A549 (cell line): Measurements from ENCODE around the gene GSK3B. TPM values are rescaled to one million over a fixed set of nuclear protein-coding genes. Genes with fewer than 3 reads are reported as not detected.

ENCODE experiments used
- ATAC-seq, 2 experiments: fragments of 200-7000 bp in 1 of 2; fragments of >200 bp in 1 of 2; cut with Nextera tagmentation in 1 of 2; cut with Tn5 transposase in 1 of 2; 3 replicates each; pipeline versions ENCODE4 v1.8.0 to v1.9.1; 2018 to 2020; ENCODE audit warnings: mild to moderate bottlenecking in 1 of 2, moderate library complexity in 1 of 2
- CTCF ChIA-PET: fragments of 300-600 bp; sonication (Branson Sonifier 250); formaldehyde crosslinking; extraction: SDS; loops from one replicate; lab custom pipeline; 2021; ENCODE audit warnings: antibody characterized with exemption, inconsistent platforms; lab: Yijun Ruan, JAX
- POLR2A ChIA-PET: fragments of 350-600 bp; formaldehyde crosslinking; extraction: SDS; loops from one replicate; lab custom pipeline; 2021; ENCODE audit warnings: antibody characterized with exemption, inconsistent platforms; lab: Yijun Ruan, JAX
- DNase-seq, 2 experiments: peaks; one replicate each; pipeline versions ENCODE4 v3.0.0 to v3.0.0-alpha.2; 2011 to 2016; ENCODE audit warnings: low read depth in 1 of 2, low spot score in 1 of 2
- FAIRE-seq: peaks from 2 replicates; lab custom pipeline; 2011; peaks lifted over from hg19 to GRCh38; lab: Jason Lieb, UNC
- H3K27ac ChIP-seq, 2 experiments: fragments of >200 bp; sonication (Bioruptor Twin); formaldehyde crosslinking; 3 replicates each; pipeline ENCODE4 v1.5.1; 2016 to 2017
- H3K4me1 ChIP-seq: fragments of >200 bp; sonication (Bioruptor Twin); formaldehyde crosslinking; 3 replicates; pipeline ENCODE4 v1.6.1; 2016
- H3K4me2 ChIP-seq: fragments of >200 bp; sonication (Bioruptor Twin); formaldehyde crosslinking; 3 replicates; pipeline ENCODE4 v1.6.1; 2016
- H3K4me3 ChIP-seq: fragments of >200 bp; sonication (Bioruptor Twin); formaldehyde crosslinking; 3 replicates; pipeline ENCODE4 v1.5.1; 2016
- H3K9me3 ChIP-seq: fragments of >200 bp; sonication (Bioruptor Twin); formaldehyde crosslinking; 3 replicates; pipeline ENCODE4 v1.6.1; 2016
- BCL3 ChIP-seq: fragments of >200 bp; sonication (Bioruptor Twin); formaldehyde crosslinking; IDR thresholded peaks from 3 replicates; pipeline ENCODE4 v1.6.1; 2016
- BHLHE40 ChIP-seq: IDR thresholded peaks from 2 replicates; pipeline ENCODE4 v1.6.1; 2012; ENCODE audit warnings: low read depth, low read length, inconsistent platforms
- CBX8 ChIP-seq: fragments of 200-600 bp; sonication (generic); IDR thresholded peaks from 2 replicates; pipeline ENCODE4 v1.6.1; 2016
- CHD4 ChIP-seq: fragments of 200-600 bp; sonication (generic); IDR thresholded peaks from 2 replicates; pipeline ENCODE4 v1.6.1; 2016; ENCODE audit warnings: antibody characterized with exemption, mild to moderate bottlenecking, borderline replicate concordance
- CTCF ChIP-seq: fragments of >200 bp; sonication (Bioruptor Twin); formaldehyde crosslinking; IDR thresholded peaks from 3 replicates; pipeline ENCODE4 v1.5.1; 2016
- EHF ChIP-seq: fragments of 250-450 bp; sonication (Bioruptor Pico); IDR thresholded peaks from 2 replicates; pipeline ENCODE4 v1.5.0; 2020; ENCODE audit warnings: mild to moderate bottlenecking
- EHMT2 ChIP-seq: fragments of 200-600 bp; sonication (generic); IDR thresholded peaks from 2 replicates; pipeline ENCODE4 v1.6.1; 2016; ENCODE audit warnings: antibody characterized with exemption, low read depth, mild to moderate bottlenecking, moderate library complexity
- ESRRA ChIP-seq: fragments of 150-350 bp; IDR thresholded peaks from 2 replicates; pipeline ENCODE4 v1.6.1; 2014; ENCODE audit warnings: mild to moderate bottlenecking, low read length, borderline replicate concordance
- HDAC2 ChIP-seq: fragments of 200-600 bp; sonication (generic); IDR thresholded peaks from 2 replicates; pipeline ENCODE4 v1.6.1; 2016
- HOXA7 ChIP-seq: fragments of 250-450 bp; sonication (Bioruptor Pico); IDR thresholded peaks from 2 replicates; pipeline ENCODE4 v1.5.0; 2020; ENCODE audit warnings: mild to moderate bottlenecking, moderate library complexity
- HOXB13 ChIP-seq: fragments of 250-450 bp; sonication (Bioruptor Pico); IDR thresholded peaks from 2 replicates; pipeline ENCODE4 v1.5.0; 2020; ENCODE audit warnings: low read depth, mild to moderate bottlenecking, moderate library complexity
- HOXB5 ChIP-seq: fragments of 250-450 bp; sonication (Bioruptor Pico); IDR thresholded peaks from 2 replicates; pipeline ENCODE4 v1.5.0; 2020; ENCODE audit warnings: mild to moderate bottlenecking, moderate library complexity
- KDM1A ChIP-seq: fragments of 200-600 bp; sonication (generic); IDR thresholded peaks from 2 replicates; pipeline ENCODE4 v1.6.1; 2016; ENCODE audit warnings: low read depth, mild to moderate bottlenecking
- MAX ChIP-seq: IDR thresholded peaks from 2 replicates; pipeline ENCODE4 v1.6.1; 2012
- NPAS2 ChIP-seq: fragments of 250-450 bp; sonication (Bioruptor Pico); IDR thresholded peaks from 2 replicates; pipeline ENCODE4 v1.8.0; 2022; ENCODE audit warnings: mild to moderate bottlenecking, moderate library complexity, borderline replicate concordance
- NR3C1 ChIP-seq: fragments of >200 bp; sonication (Bioruptor Twin); formaldehyde crosslinking; IDR thresholded peaks from 3 replicates; pipeline ENCODE4 v1.6.1; 2017
- PHF8 ChIP-seq: fragments of 200-600 bp; sonication (generic); IDR thresholded peaks from 2 replicates; pipeline ENCODE4 v1.6.1; 2016; ENCODE audit warnings: low read depth, mild to moderate bottlenecking, antibody characterized with exemption, moderate library complexity, borderline replicate concordance
- POLR2A ChIP-seq: IDR thresholded peaks from 2 replicates; pipeline ENCODE4 v1.6.1; 2012; ENCODE audit warnings: mild to moderate bottlenecking, low read length
- RAD21 ChIP-seq, 2 experiments: fragments of >200 bp in 1 of 2; sonication (Bioruptor Twin) in 1 of 2; formaldehyde crosslinking in 1 of 2; IDR thresholded peaks in 1 of 2; conservative IDR thresholded peaks in 1 of 2; 2 replicates in 1 of 2; 3 replicates in 1 of 2; pipeline ENCODE4 v1.6.1; 2012 to 2018; ENCODE audit warnings: inconsistent platforms in 1 of 2
- RARB ChIP-seq: fragments of 250-450 bp; sonication (Bioruptor Pico); IDR thresholded peaks from 2 replicates; pipeline ENCODE4 v1.8.0; 2021; ENCODE audit warnings: mild to moderate bottlenecking, moderate library complexity
- RCOR1 ChIP-seq: fragments of 150-350 bp; IDR thresholded peaks from 2 replicates; pipeline ENCODE4 v1.6.1; 2014; ENCODE audit warnings: antibody characterized with exemption, low read length, low read depth
- SMC3 ChIP-seq: fragments of >200 bp; sonication (Bioruptor Twin); formaldehyde crosslinking; IDR thresholded peaks from 3 replicates; pipeline ENCODE4 v1.6.1; 2018; ENCODE audit warnings: inconsistent platforms
- SREBF2 ChIP-seq: fragments of 450-650 bp; IDR thresholded peaks from 2 replicates; pipeline ENCODE4 v1.6.1; 2014; ENCODE audit warnings: mild to moderate bottlenecking, moderate library complexity
- TFCP2L1 ChIP-seq: fragments of 250-450 bp; sonication (Bioruptor Pico); IDR thresholded peaks from 2 replicates; pipeline ENCODE4 v1.5.0; 2021; ENCODE audit warnings: mild to moderate bottlenecking
- ZNF302 ChIP-seq: fragments of 250-450 bp; sonication (Bioruptor Pico); IDR thresholded peaks from 2 replicates; pipeline ENCODE4 v1.9.0; 2021; ENCODE audit warnings: inconsistent platforms, mild to moderate bottlenecking, moderate library complexity
- ZSCAN20 ChIP-seq: fragments of 250-450 bp; sonication (Bioruptor Pico); IDR thresholded peaks from 2 replicates; pipeline ENCODE4 v1.8.0; 2022; ENCODE audit warnings: mild to moderate bottlenecking, moderate library complexity
- WGBS: methylation state at CpG from one replicate; pipeline ENCODE4 v1.1.6; 2017; ENCODE audit errors: missing lambda C conversion rate; 5-methylcytosine and 5-hydroxymethylcytosine counted together
- polyA plus RNA-seq, 4 experiments: library from polyadenylated mRNA; depleted of rRNA in 3 of 4; stranded (reverse); fragments of >200 nt; fragmentation: RNase III in 1 of 4; extraction: RNeasy Plus Mini Kit Qiagen cat#74134 plus additional on column Dnase treatment in 1 of 4; gene quantifications; 2 replicates in 3 of 4; 3 replicates in 1 of 4; pipeline ENCODE4 v1.2.3, GENCODE V29; 2011 to 2017
- TF ChIP-seq, protein P1 (sequence below): fragments of 450-650 bp; IDR thresholded peaks from 2 replicates; pipeline ENCODE4 v1.6.1; 2014; ENCODE audit warnings: antibody characterized with exemption
- TF ChIP-seq, protein P2 (sequence below): IDR thresholded peaks from 2 replicates; pipeline ENCODE4 v1.6.1; 2012; ENCODE audit warnings: low read depth, borderline replicate concordance
- TF ChIP-seq, protein P3 (sequence below): fragments of 200-600 bp; sonication (generic); IDR thresholded peaks from 2 replicates; pipeline ENCODE4 v1.6.1; 2016; ENCODE audit warnings: antibody characterized with exemption, mild to moderate bottlenecking, moderate library complexity

The GSK3B gene
- polyA plus RNA-seq, 2 of the 4 experiments (the other 2 are of a cell fraction): 30.0 to 49.8 TPM

- no peak overlapping the region for H3K27ac ChIP-seq
- no peak for ATAC-seq
- H3K9me3 ChIP-seq: no peaks in the 10 kb centered on the region
- peak overlapping the region; percentile 86 for H3K4me2 ChIP-seq
- ChIA-PET CTCF (interaction anchor here (1.0 kb wide), 1 partner anchor 108 kb away, joined by 3 read pairs; no protein-coding TSS in a partner anchor), POLR2A (no interaction called here)
- peaks cover 38% of the 10 kb centered on the region for H3K4me1 ChIP-seq
- WGBS: 60% methylated on average over 1 of the region's 1 CpG
- DNase-seq: no peak
- TF ChIP-seq POLR2A (no peak), RCOR1 (no peak), RARB (CRISPR knock-in tag) (no peak), BHLHE40 (no peak), NR3C1 (no peak), RAD21 (conservative IDR thresholded peaks at IDR 0.05 in 1 of 2, IDR thresholded peaks at IDR 0.05 in 1 of 2) (no peak), ESRRA (no peak), CHD4 (no peak), MAX (no peak), HOXB5 (CRISPR knock-in tag) (no peak), TFCP2L1 (CRISPR knock-in tag) (no peak), ZSCAN20 (CRISPR knock-in tag) (no peak), HOXA7 (CRISPR knock-in tag) (no peak), SREBF2 (no peak), HOXB13 (no peak), KDM1A (no peak), PHF8 (no peak)
- TF ChIP-seq, protein P1, sequence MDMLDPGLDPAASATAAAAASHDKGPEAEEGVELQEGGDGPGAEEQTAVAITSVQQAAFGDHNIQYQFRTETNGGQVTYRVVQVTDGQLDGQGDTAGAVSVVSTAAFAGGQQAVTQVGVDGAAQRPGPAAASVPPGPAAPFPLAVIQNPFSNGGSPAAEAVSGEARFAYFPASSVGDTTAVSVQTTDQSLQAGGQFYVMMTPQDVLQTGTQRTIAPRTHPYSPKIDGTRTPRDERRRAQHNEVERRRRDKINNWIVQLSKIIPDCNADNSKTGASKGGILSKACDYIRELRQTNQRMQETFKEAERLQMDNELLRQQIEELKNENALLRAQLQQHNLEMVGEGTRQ: no peak
- TF ChIP-seq, protein P2, sequence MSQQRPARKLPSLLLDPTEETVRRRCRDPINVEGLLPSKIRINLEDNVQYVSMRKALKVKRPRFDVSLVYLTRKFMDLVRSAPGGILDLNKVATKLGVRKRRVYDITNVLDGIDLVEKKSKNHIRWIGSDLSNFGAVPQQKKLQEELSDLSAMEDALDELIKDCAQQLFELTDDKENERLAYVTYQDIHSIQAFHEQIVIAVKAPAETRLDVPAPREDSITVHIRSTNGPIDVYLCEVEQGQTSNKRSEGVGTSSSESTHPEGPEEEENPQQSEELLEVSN: no peak
- TF ChIP-seq, protein P3, sequence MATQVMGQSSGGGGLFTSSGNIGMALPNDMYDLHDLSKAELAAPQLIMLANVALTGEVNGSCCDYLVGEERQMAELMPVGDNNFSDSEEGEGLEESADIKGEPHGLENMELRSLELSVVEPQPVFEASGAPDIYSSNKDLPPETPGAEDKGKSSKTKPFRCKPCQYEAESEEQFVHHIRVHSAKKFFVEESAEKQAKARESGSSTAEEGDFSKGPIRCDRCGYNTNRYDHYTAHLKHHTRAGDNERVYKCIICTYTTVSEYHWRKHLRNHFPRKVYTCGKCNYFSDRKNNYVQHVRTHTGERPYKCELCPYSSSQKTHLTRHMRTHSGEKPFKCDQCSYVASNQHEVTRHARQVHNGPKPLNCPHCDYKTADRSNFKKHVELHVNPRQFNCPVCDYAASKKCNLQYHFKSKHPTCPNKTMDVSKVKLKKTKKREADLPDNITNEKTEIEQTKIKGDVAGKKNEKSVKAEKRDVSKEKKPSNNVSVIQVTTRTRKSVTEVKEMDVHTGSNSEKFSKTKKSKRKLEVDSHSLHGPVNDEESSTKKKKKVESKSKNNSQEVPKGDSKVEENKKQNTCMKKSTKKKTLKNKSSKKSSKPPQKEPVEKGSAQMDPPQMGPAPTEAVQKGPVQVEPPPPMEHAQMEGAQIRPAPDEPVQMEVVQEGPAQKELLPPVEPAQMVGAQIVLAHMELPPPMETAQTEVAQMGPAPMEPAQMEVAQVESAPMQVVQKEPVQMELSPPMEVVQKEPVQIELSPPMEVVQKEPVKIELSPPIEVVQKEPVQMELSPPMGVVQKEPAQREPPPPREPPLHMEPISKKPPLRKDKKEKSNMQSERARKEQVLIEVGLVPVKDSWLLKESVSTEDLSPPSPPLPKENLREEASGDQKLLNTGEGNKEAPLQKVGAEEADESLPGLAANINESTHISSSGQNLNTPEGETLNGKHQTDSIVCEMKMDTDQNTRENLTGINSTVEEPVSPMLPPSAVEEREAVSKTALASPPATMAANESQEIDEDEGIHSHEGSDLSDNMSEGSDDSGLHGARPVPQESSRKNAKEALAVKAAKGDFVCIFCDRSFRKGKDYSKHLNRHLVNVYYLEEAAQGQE: no peak
- FAIRE-seq: no peak
- peak overlapping the region; percentile 63 for H3K4me3 ChIP-seq
These were observed 3.8 kb downstream of the GSK3B start for GRCh38 chr3:120090422-120090821.

- H3K4me3 ChIP-seq: no peak overlapping the region
- ChIA-PET POLR2A (no interaction called here), CTCF (interaction anchor here (0.8 kb wide), 1 partner anchor 298 kb away, joined by 3 read pairs; no protein-coding TSS in a partner anchor)
- WGBS: 83% methylated on average over 4 of the region's 4 CpGs
- DNase-seq (no peak), ATAC-seq (no peak), FAIRE-seq (peak; percentile 23)
- H3K9me3 ChIP-seq: no peaks in the 10 kb centered on the region
- H3K27ac ChIP-seq: no peak overlapping the region
- H3K4me1 ChIP-seq: peaks cover 38% of the 10 kb centered on the region
- peak overlapping the region; percentile 86; the same call in 2 of the 3 replicates for H3K4me2 ChIP-seq
- TF ChIP-seq HDAC2: no peak
- no peak for TF ChIP-seq BHLHE40
- no peak for TF ChIP-seq RCOR1
- TF ChIP-seq NPAS2 (CRISPR knock-in tag): no peak
- no peak for TF ChIP-seq BCL3
- TF ChIP-seq CTCF: no peak
- no peak for TF ChIP-seq SMC3
- TF ChIP-seq EHMT2: no peak
- TF ChIP-seq EHF (CRISPR knock-in tag): no peak
- TF ChIP-seq TFCP2L1 (CRISPR knock-in tag): no peak
- TF ChIP-seq ZNF302: no peak
- TF ChIP-seq NR3C1: no peak
- no peak for TF ChIP-seq RAD21 (conservative IDR thresholded peaks at IDR 0.05 in 1 of 2, IDR thresholded peaks at IDR 0.05 in 1 of 2)
- TF ChIP-seq CBX8: no peak
These were observed 5.2 kb downstream of the GSK3B start for GRCh38 chr3:120089089-120089488.
